ENCODE results near the gene TRIM59.
A peak's percentile ranks its signal among the peaks of the same experiment; 100 is the strongest.

TRIM59 gene

GRCh38 chr3:160449636-160450598 is at the start of gene TRIM59:
TRIM59 (minus strand) TSS chr3:160449786; CDS start chr3:160439183, 10,603 bp downstream.
- DNase-seq (ENCODE audit: low read depth in 2 of 2): peak; percentile 88 to 95

GRCh38 chr3:160498202-160498601 is 48.6 kb upstream of the TRIM59 start:
- DNase-seq (ENCODE audit: low read depth in 2 of 2): no peak

- no peak for DNase-seq (ENCODE audit: low read depth in 2 of 2)
These were observed 40.6 kb upstream of the TRIM59 start for GRCh38 chr3:160490166-160490565.

- DNase-seq (ENCODE audit: low read depth in 2 of 2): no peak
These were observed 36.9 kb upstream of the TRIM59 start for GRCh38 chr3:160486459-160486869.

- DNase-seq (ENCODE audit: low read depth in 2 of 2): no peak
These were observed 33.2 kb upstream of the TRIM59 start for GRCh38 chr3:160482796-160483195.

GRCh38 chr3:160481856-160482255 is 32.3 kb upstream of the TRIM59 start:
- DNase-seq (ENCODE audit: low read depth in 2 of 2): no peak

GRCh38 chr3:160480931-160481330 is 31.3 kb upstream of the TRIM59 start:
- no peak for DNase-seq (ENCODE audit: low read depth in 2 of 2)

GRCh38 chr3:160479376-160479775 is 29.8 kb upstream of the TRIM59 start:
- no peak for DNase-seq (ENCODE audit: low read depth in 2 of 2)

- DNase-seq (ENCODE audit: low read depth in 2 of 2): no peak
These were observed 28.8 kb upstream of the TRIM59 start for GRCh38 chr3:160478338-160478737.

GRCh38 chr3:160477750-160478149 is 28.2 kb upstream of the TRIM59 start:
- no peak for DNase-seq (ENCODE audit: low read depth in 2 of 2)

GRCh38 chr3:160475884-160476283 is 26.3 kb upstream of the TRIM59 start:
- DNase-seq (ENCODE audit: low read depth in 2 of 2): no peak

GRCh38 chr3:160475153-160475552 is 25.6 kb upstream of the TRIM59 start:
- DNase-seq (ENCODE audit: low read depth in 2 of 2): no peak

- DNase-seq (ENCODE audit: low read depth in 2 of 2): no peak
These were observed 24.8 kb upstream of the TRIM59 start for GRCh38 chr3:160474416-160474838.

GRCh38 chr3:160473978-160474377 is 24.4 kb upstream of the TRIM59 start:
- no peak for DNase-seq (ENCODE audit: low read depth in 2 of 2)

GRCh38 chr3:160473221-160473620 is 23.6 kb upstream of the TRIM59 start:
- no peak for DNase-seq (ENCODE audit: low read depth in 2 of 2)

- DNase-seq (ENCODE audit: low read depth in 2 of 2): no peak
These were observed 22.8 kb upstream of the TRIM59 start for GRCh38 chr3:160472344-160472743.

GRCh38 chr3:160471892-160472291 is 22.3 kb upstream of the TRIM59 start:
- DNase-seq (ENCODE audit: low read depth in 2 of 2): no peak

- no peak for DNase-seq (ENCODE audit: low read depth in 2 of 2)
These were observed 20.6 kb upstream of the TRIM59 start for GRCh38 chr3:160470181-160470580.

- DNase-seq (ENCODE audit: low read depth in 2 of 2): no peak
These were observed 15.4 kb upstream of the TRIM59 start for GRCh38 chr3:160464971-160465370.

GRCh38 chr3:160464321-160464720 is 14.7 kb upstream of the TRIM59 start:
- DNase-seq (ENCODE audit: low read depth in 2 of 2): no peak

- DNase-seq (ENCODE audit: low read depth in 2 of 2): no peak
These were observed 10.4 kb upstream of the TRIM59 start for GRCh38 chr3:160460033-160460432.

- no peak for DNase-seq (ENCODE audit: low read depth in 2 of 2)
These were observed 9.9 kb upstream of the TRIM59 start for GRCh38 chr3:160459450-160459970.

- no peak for DNase-seq (ENCODE audit: low read depth in 2 of 2)
These were observed 8.6 kb upstream of the TRIM59 start for GRCh38 chr3:160458151-160458550.
